ENCODE measurements around the gene PTPRT.

PTPRT gene

GRCh38 chr20:42093041-42093440, 1096.7 kb downstream of the PTPRT start:
- H3K23ac ChIP-seq (ENCODE audit: low read length in 2 of 2) = no peak overlapping the region
- no peak overlapping the region for H4K91ac ChIP-seq (ENCODE audit: low read length)
- 69% methylated on average over 4 of the region's 4 CpGs for WGBS
- no peak overlapping the region for H2BK15ac ChIP-seq (ENCODE audit: low read depth, poor library complexity, severe bottlenecking)
- no peaks in the 10 kb centered on the region for H3K79me1 ChIP-seq (replicated peaks; ENCODE audit: low read length, poor library complexity, severe bottlenecking)
- no peak overlapping the region for H3K9ac ChIP-seq (ENCODE audit: low read length)
- no peaks in the 10 kb centered on the region for H3K36me3 ChIP-seq (ENCODE audit: control insufficient read depth in 1 of 2, insufficient read depth in 2 of 2, low read depth in 1 of 2, low read length in 2 of 2)
- H3K14ac ChIP-seq (ENCODE audit: low read length in 2 of 2) = no peak overlapping the region
- H3K4ac ChIP-seq (ENCODE audit: low read depth in 1 of 2, low read length in 2 of 2) = no peak overlapping the region
- H3K27me3 ChIP-seq (ENCODE audit: control insufficient read depth in 1 of 2, insufficient read depth in 1 of 2, low read length in 2 of 2) = no peaks in the 10 kb centered on the region
- no peak overlapping the region for H2BK120ac ChIP-seq (ENCODE audit: low read depth, low read length)
- no peak overlapping the region for H3K4me2 ChIP-seq (ENCODE audit: low read length, poor library complexity, severe bottlenecking)
- no peak overlapping the region for H3K4me3 ChIP-seq (ENCODE audit: insufficient read depth in 1 of 2, low read depth in 1 of 2, low read length in 2 of 2)
- H4K8ac ChIP-seq (ENCODE audit: low read length) = no peak overlapping the region
- no peak overlapping the region for H2BK5ac ChIP-seq (ENCODE audit: low read depth, low read length, poor library complexity, severe bottlenecking)
- DNase-seq = no peak
- no peak overlapping the region for H3K27ac ChIP-seq (ENCODE audit: low read length, poor library complexity, severe bottlenecking)
- H2AK5ac ChIP-seq (ENCODE audit: low read length, severe bottlenecking) = no peak overlapping the region
- no peaks in the 10 kb centered on the region for H3K9me3 ChIP-seq (ENCODE audit: control insufficient read depth, low read length)
- no peak overlapping the region for H2BK12ac ChIP-seq (ENCODE audit: low read length in 2 of 2)
- H3K18ac ChIP-seq (ENCODE audit: low read depth in 1 of 2, low read length in 2 of 2) = no peak overlapping the region
- H2AFZ ChIP-seq (ENCODE audit: low read depth, low read length) = no peak overlapping the region
- no peaks in the 10 kb centered on the region for H3K4me1 ChIP-seq (ENCODE audit: control insufficient read depth, insufficient read depth, low read depth, low read length)

DNA sequence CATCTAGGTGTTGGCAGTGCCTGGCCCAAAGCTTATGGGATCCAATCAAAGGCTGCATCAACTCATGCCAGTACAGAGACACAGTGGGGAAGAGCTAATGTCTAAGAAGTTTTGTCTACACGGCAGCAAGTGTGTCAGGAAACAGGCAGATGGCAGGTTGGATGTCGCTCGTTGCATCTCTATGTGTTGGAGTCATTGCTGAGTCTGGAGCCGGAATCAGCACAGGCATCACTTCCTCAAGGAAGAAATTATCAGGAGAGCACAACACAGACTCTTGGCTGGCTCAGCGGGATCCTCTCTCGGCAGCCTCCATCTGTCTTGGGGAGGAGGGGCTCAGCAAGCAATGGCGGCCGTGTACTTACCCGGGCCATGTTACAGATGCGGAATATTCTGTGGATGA, 1104.3 kb downstream of the PTPRT start:
- Histone ChIP-seq H2BK15ac (ENCODE audit: low read depth, poor library complexity, severe bottlenecking) (no peak overlapping the region), H3K36me3 (ENCODE audit: control insufficient read depth in 1 of 2, insufficient read depth in 2 of 2, low read depth in 1 of 2, low read length in 2 of 2) (no peaks in the 10 kb centered on the region), H3K18ac (ENCODE audit: low read depth in 1 of 2, low read length in 2 of 2) (no peak overlapping the region), H2AFZ (ENCODE audit: low read depth, low read length) (no peak overlapping the region), H3K14ac (ENCODE audit: low read length in 2 of 2) (no peak overlapping the region), H2AK5ac (ENCODE audit: low read length, severe bottlenecking) (no peak overlapping the region), H3K9me3 (ENCODE audit: control insufficient read depth, low read length) (no peaks in the 10 kb centered on the region), H4K91ac (ENCODE audit: low read length) (no peak overlapping the region), H3K4me3 (ENCODE audit: insufficient read depth in 1 of 2, low read depth in 1 of 2, low read length in 2 of 2) (no peak overlapping the region), H2BK12ac (ENCODE audit: low read length in 2 of 2) (no peak overlapping the region), H3K27me3 (ENCODE audit: control insufficient read depth in 1 of 2, insufficient read depth in 1 of 2, low read length in 2 of 2) (no peaks in the 10 kb centered on the region), H3K4me1 (ENCODE audit: control insufficient read depth, insufficient read depth, low read depth, low read length) (no peaks in the 10 kb centered on the region), H3K4me2 (ENCODE audit: low read length, poor library complexity, severe bottlenecking) (no peak overlapping the region), H3K23ac (ENCODE audit: low read length in 2 of 2) (no peak overlapping the region), H3K79me1 (replicated peaks; ENCODE audit: low read length, poor library complexity, severe bottlenecking) (no peaks in the 10 kb centered on the region), H3K27ac (ENCODE audit: low read length, poor library complexity, severe bottlenecking) (no peak overlapping the region), H4K8ac (ENCODE audit: low read length) (no peak overlapping the region), H2BK5ac (ENCODE audit: low read depth, low read length, poor library complexity, severe bottlenecking) (no peak overlapping the region), H2BK120ac (ENCODE audit: low read depth, low read length) (no peak overlapping the region), H3K9ac (ENCODE audit: low read length) (no peak overlapping the region), H3K4ac (ENCODE audit: low read depth in 1 of 2, low read length in 2 of 2) (no peak overlapping the region)
- 85% methylated on average over 10 of the region's 10 CpGs for WGBS
- DNase-seq = no peak

DNA sequence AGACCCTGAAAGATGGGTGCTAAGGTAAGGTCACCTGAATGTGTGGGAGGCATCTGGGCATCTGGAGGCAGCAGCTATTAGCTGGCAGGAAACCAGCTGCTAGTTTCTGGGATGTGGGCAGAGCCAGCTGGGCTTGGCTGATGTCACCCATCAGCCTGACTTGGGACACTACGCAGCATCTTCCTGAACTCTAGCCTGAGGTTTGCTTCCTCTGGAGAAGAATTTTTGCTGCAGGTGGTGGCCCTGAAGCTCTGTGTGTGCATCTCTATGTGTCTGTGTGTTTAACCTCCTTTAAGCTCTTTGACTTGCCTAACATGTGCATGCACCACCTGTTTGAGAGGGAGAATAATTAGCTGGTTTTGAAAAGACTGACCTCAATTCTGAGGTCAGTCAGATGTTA, 1106.4 kb downstream of the PTPRT start:
- no peak for DNase-seq
- Histone ChIP-seq H3K4me1 (ENCODE audit: control insufficient read depth, insufficient read depth, low read depth, low read length) (no peaks in the 10 kb centered on the region), H3K23ac (ENCODE audit: low read length in 2 of 2) (no peak overlapping the region), H3K4me3 (ENCODE audit: insufficient read depth in 1 of 2, low read depth in 1 of 2, low read length in 2 of 2) (no peak overlapping the region), H4K8ac (ENCODE audit: low read length) (no peak overlapping the region), H3K9ac (ENCODE audit: low read length) (no peak overlapping the region), H2BK15ac (ENCODE audit: low read depth, poor library complexity, severe bottlenecking) (no peak overlapping the region), H4K91ac (ENCODE audit: low read length) (no peak overlapping the region), H2AK5ac (ENCODE audit: low read length, severe bottlenecking) (no peak overlapping the region), H3K27me3 (ENCODE audit: control insufficient read depth in 1 of 2, insufficient read depth in 1 of 2, low read length in 2 of 2) (no peaks in the 10 kb centered on the region), H3K14ac (ENCODE audit: low read length in 2 of 2) (no peak overlapping the region), H3K18ac (ENCODE audit: low read depth in 1 of 2, low read length in 2 of 2) (no peak overlapping the region), H2BK120ac (ENCODE audit: low read depth, low read length) (no peak overlapping the region), H2AFZ (ENCODE audit: low read depth, low read length) (no peak overlapping the region), H2BK5ac (ENCODE audit: low read depth, low read length, poor library complexity, severe bottlenecking) (no peak overlapping the region), H3K79me1 (replicated peaks; ENCODE audit: low read length, poor library complexity, severe bottlenecking) (no peaks in the 10 kb centered on the region), H3K27ac (ENCODE audit: low read length, poor library complexity, severe bottlenecking) (no peak overlapping the region), H3K4ac (ENCODE audit: low read depth in 1 of 2, low read length in 2 of 2) (no peak overlapping the region), H2BK12ac (ENCODE audit: low read length in 2 of 2) (no peak overlapping the region), H3K9me3 (ENCODE audit: control insufficient read depth, low read length) (no peaks in the 10 kb centered on the region), H3K4me2 (ENCODE audit: low read length, poor library complexity, severe bottlenecking) (no peak overlapping the region), H3K36me3 (ENCODE audit: control insufficient read depth in 1 of 2, insufficient read depth in 2 of 2, low read depth in 1 of 2, low read length in 2 of 2) (no peaks in the 10 kb centered on the region)
- WGBS = 90% methylated on average over 1 of the region's 1 CpG

- DNase-seq = no peak
- Histone ChIP-seq H3K27me3 (ENCODE audit: control insufficient read depth in 1 of 2, insufficient read depth in 1 of 2, low read length in 2 of 2) (no peaks in the 10 kb centered on the region), H2BK12ac (ENCODE audit: low read length in 2 of 2) (no peak overlapping the region), H4K8ac (ENCODE audit: low read length) (no peak overlapping the region), H2BK5ac (ENCODE audit: low read depth, low read length, poor library complexity, severe bottlenecking) (no peak overlapping the region), H3K23ac (ENCODE audit: low read length in 2 of 2) (no peak overlapping the region), H2AFZ (ENCODE audit: low read depth, low read length) (no peak overlapping the region), H3K9ac (ENCODE audit: low read length) (no peak overlapping the region), H2AK5ac (ENCODE audit: low read length, severe bottlenecking) (no peak overlapping the region), H3K36me3 (ENCODE audit: control insufficient read depth in 1 of 2, insufficient read depth in 2 of 2, low read depth in 1 of 2, low read length in 2 of 2) (no peaks in the 10 kb centered on the region), H2BK120ac (ENCODE audit: low read depth, low read length) (no peak overlapping the region), H3K4me1 (ENCODE audit: control insufficient read depth, insufficient read depth, low read depth, low read length) (no peaks in the 10 kb centered on the region), H4K91ac (ENCODE audit: low read length) (no peak overlapping the region), H3K79me1 (replicated peaks; ENCODE audit: low read length, poor library complexity, severe bottlenecking) (no peaks in the 10 kb centered on the region), H3K14ac (ENCODE audit: low read length in 2 of 2) (no peak overlapping the region), H3K4me3 (ENCODE audit: insufficient read depth in 1 of 2, low read depth in 1 of 2, low read length in 2 of 2) (no peak overlapping the region), H3K27ac (ENCODE audit: low read length, poor library complexity, severe bottlenecking) (no peak overlapping the region), H3K18ac (ENCODE audit: low read depth in 1 of 2, low read length in 2 of 2) (no peak overlapping the region), H3K4ac (ENCODE audit: low read depth in 1 of 2, low read length in 2 of 2) (no peak overlapping the region), H3K4me2 (ENCODE audit: low read length, poor library complexity, severe bottlenecking) (no peak overlapping the region), H2BK15ac (ENCODE audit: low read depth, poor library complexity, severe bottlenecking) (no peak overlapping the region), H3K9me3 (ENCODE audit: control insufficient read depth, low read length) (no peaks in the 10 kb centered on the region)
- WGBS = 14% methylated on average over 1 of the region's 1 CpG
Measured at GRCh38 chr20:42082611-42083010, 1107.1 kb downstream of the PTPRT start.
